HFFc6 (cell line): Measurements from ENCODE around the gene CLCA4. TPM values are rescaled to one million over a fixed set of nuclear protein-coding genes. Genes with fewer than 3 reads are reported as not detected.

Source experiments
- DNase-seq: peaks from one replicate; pipeline ENCODE4 v3.0.0-alpha.2; 2018
- H3K27ac Mint-ChIP-seq: 2 replicates; pipeline ENCODE4 v1.8.0; 2020; ENCODE audit warnings: mild to moderate bottlenecking, mixed read lengths
- H3K27me3 Mint-ChIP-seq: 2 replicates; pipeline ENCODE4 v1.8.0; 2021; ENCODE audit warnings: mild to moderate bottlenecking, moderate library complexity, mixed read lengths; ENCODE audit not compliant: insufficient read depth
- H3K36me3 Mint-ChIP-seq: 2 replicates; pipeline ENCODE4 v1.8.0; 2021; ENCODE audit warnings: low read depth, mixed read lengths
- H3K4me1 Mint-ChIP-seq: 2 replicates; pipeline ENCODE4 v1.8.0; 2020; ENCODE audit warnings: low read depth, mixed read lengths
- H3K4me3 Mint-ChIP-seq: 2 replicates; pipeline ENCODE4 v1.8.0; 2020; ENCODE audit warnings: mild to moderate bottlenecking, moderate library complexity, mixed read lengths
- H3K9me3 Mint-ChIP-seq: 2 replicates; pipeline ENCODE4 v1.8.0; 2020; ENCODE audit warnings: mild to moderate bottlenecking, mixed read lengths
- CTCF ChIP-seq: fragments of 200-600 bp; sonication (generic); IDR thresholded peaks from 2 replicates; pipeline ENCODE4 v1.5.0; 2021; ENCODE audit warnings: antibody characterized with exemption, mild to moderate bottlenecking
- total RNA-seq, 6 experiments: library from RNA; stranded (reverse); fragmentation: NEBNext Ultra II Directional; extraction: Animal tissue kit (Norgen Biotek cat#: 25700); gene quantifications; 2 replicates in 1 of 6; 3 replicates in 5 of 6; pipeline ENCODE4 v1.2.3, GENCODE V29; 2021

The CLCA4 gene
- total RNA-seq, 6 experiments from 2014 or later, result 0.17 TPM; not detected in 5

GRCh38 chr1:86567878-86568277 is 21.0 kb downstream of the CLCA4 start:
- no peaks in the 10 kb centered on the region for H3K9me3 Mint-ChIP-seq
- no peaks in the 10 kb centered on the region for H3K4me1 Mint-ChIP-seq
- H3K36me3 Mint-ChIP-seq, result no peaks in the 10 kb centered on the region
- DNase-seq, result no peak
- no peak overlapping the region for H3K27ac Mint-ChIP-seq
- peaks cover 3% of the 10 kb centered on the region; the same call in 1 of the 2 replicates for H3K27me3 Mint-ChIP-seq
- no peak for TF ChIP-seq CTCF
- H3K4me3 Mint-ChIP-seq, result no peak overlapping the region

- H3K36me3 Mint-ChIP-seq, result no peaks in the 10 kb centered on the region
- H3K27ac Mint-ChIP-seq, result no peak overlapping the region
- H3K9me3 Mint-ChIP-seq, result no peaks in the 10 kb centered on the region
- DNase-seq, result no peak
- H3K27me3 Mint-ChIP-seq, result peaks cover 6% of the 10 kb centered on the region
- no peaks in the 10 kb centered on the region for H3K4me1 Mint-ChIP-seq
- no peak overlapping the region for H3K4me3 Mint-ChIP-seq
- TF ChIP-seq CTCF, result no peak
Observed at GRCh38 chr1:86573763-86574484, 27.0 kb downstream of the CLCA4 start.

GRCh38 chr1:86581231-86581630 is 34.4 kb downstream of the CLCA4 start:
- no peak for DNase-seq
- no peaks in the 10 kb centered on the region for H3K9me3 Mint-ChIP-seq
- peaks cover 4% of the 10 kb centered on the region for H3K27me3 Mint-ChIP-seq
- H3K4me1 Mint-ChIP-seq, result no peaks in the 10 kb centered on the region
- H3K36me3 Mint-ChIP-seq, result no peaks in the 10 kb centered on the region
- TF ChIP-seq CTCF, result no peak
- no peak overlapping the region for H3K4me3 Mint-ChIP-seq
- no peak overlapping the region for H3K27ac Mint-ChIP-seq

GRCh38 chr1:86582161-86582560 is 35.3 kb downstream of the CLCA4 start:
- no peak overlapping the region for H3K27ac Mint-ChIP-seq
- TF ChIP-seq CTCF, result no peak
- H3K9me3 Mint-ChIP-seq, result no peaks in the 10 kb centered on the region
- H3K36me3 Mint-ChIP-seq, result no peaks in the 10 kb centered on the region
- no peak for DNase-seq
- no peak overlapping the region for H3K4me3 Mint-ChIP-seq
- H3K27me3 Mint-ChIP-seq, result peaks cover 1% of the 10 kb centered on the region; the same call in 1 of the 2 replicates
- no peaks in the 10 kb centered on the region for H3K4me1 Mint-ChIP-seq

- no peaks in the 10 kb centered on the region for H3K4me1 Mint-ChIP-seq
- no peak overlapping the region for H3K27ac Mint-ChIP-seq
- peaks cover 2% of the 10 kb centered on the region; the same call in 1 of the 2 replicates for H3K27me3 Mint-ChIP-seq
- no peak overlapping the region for H3K4me3 Mint-ChIP-seq
- no peak for TF ChIP-seq CTCF
- no peaks in the 10 kb centered on the region for H3K9me3 Mint-ChIP-seq
- no peaks in the 10 kb centered on the region for H3K36me3 Mint-ChIP-seq
- no peak for DNase-seq
Observed at GRCh38 chr1:86583032-86583431, 36.2 kb downstream of the CLCA4 start.
